Measurements from ENCODE around the gene PRKACB.
"Not testable (repeated sequence)": the region's sequence is repeated elsewhere in the genome, so short reads cannot be mapped to it uniquely, and the experiment has no call there.

The PRKACB gene

GRCh38 chr1:84224905-84225304 is 80.8 kb downstream of the PRKACB start:
- no peak for DNase-seq

DNA sequence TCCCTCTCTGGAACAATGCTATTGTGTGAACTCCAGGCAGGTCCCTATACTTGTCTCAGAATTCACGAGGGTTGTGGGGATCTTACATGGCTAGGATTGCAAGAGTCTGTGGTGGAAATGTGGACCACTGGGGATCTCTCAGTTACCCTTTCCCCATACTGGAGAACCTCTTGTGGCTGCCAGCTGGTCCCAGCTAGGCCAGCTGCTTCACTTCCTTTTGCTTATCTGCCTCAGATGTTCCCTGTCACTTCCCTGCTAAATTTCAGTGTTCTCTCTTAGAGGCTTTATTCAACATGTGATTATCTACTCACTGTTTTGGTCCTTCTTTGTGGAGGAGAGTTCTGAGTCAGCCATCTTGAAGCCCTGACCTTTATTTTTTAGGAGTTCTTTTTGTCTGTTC is 81.6 kb downstream of the PRKACB start:
- DNase-seq, result no peak

GRCh38 chr1:84232676-84233075 is 88.6 kb downstream of the PRKACB start:
- not testable (repeated sequence) for DNase-seq

- no peak for DNase-seq
Observed at GRCh38 chr1:84236256-84236655, 92.2 kb downstream of the PRKACB start.

DNA sequence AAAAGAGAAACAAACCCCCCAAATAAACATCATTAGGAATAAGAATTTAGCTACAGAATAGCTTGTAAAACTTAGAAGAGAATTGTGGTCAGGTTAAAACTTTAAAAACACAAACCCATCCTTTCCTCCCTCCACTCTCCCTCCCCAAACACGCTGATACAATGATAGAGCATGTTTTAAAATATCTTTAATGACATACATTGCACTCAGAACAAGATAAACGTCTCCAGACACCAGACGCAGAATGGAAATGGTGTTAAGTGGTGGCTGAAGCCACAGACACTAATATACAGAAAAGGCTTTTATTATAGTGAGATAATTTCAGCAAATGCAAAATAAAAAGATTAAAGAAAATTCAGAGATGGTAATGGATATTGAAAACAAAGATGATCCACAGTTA is 98.6 kb downstream of the PRKACB start:
- no peak for DNase-seq

- DNase-seq, result no peak
Observed at GRCh38 chr1:84245563-84245962, 101.5 kb downstream of the PRKACB start.

DNA sequence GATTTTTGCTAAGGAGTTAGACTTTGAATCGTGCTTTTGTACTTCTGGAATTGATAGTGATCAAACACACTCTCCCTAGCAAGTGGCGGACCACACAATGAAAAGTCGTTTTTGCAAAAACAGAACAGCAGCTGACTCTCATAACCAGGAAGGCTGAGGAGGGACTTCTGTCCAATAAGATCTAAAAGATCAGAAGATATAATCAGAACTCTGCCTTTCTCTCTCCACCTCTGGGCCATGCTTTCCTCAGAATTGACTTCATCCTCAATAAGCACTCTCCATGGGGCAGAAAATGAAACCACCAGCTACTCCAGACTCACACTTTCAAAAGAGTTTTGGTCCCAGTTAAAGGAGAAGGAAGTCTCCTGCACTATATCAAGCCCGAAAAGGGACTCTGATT is 102.1 kb downstream of the PRKACB start:
- no peak for DNase-seq

GRCh38 chr1:84247425-84248220 is 103.6 kb downstream of the PRKACB start:
- no peak for DNase-seq

DNA sequence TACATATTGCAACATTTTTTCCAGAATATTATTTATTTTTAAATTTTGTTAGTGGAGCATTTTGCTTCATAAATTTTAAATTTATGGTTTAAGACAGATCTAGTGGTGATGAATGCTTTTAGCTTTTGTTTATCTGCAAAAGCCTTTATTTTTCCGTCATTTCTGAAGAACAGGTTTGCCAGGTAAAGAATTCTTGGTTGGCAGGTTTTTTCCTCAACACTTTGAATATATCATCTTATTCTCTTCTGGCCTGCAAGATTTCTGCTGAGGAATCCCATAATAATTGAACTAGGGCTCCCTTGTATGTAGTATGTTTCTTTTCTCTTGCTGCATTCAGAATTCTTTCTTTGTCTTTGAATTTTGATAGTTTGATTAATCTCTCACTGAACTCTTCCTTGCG is 106.6 kb downstream of the PRKACB start:
- DNase-seq, result no peak

- DNase-seq, result no peak
Observed at GRCh38 chr1:84253036-84253435, 109.0 kb downstream of the PRKACB start.

DNA sequence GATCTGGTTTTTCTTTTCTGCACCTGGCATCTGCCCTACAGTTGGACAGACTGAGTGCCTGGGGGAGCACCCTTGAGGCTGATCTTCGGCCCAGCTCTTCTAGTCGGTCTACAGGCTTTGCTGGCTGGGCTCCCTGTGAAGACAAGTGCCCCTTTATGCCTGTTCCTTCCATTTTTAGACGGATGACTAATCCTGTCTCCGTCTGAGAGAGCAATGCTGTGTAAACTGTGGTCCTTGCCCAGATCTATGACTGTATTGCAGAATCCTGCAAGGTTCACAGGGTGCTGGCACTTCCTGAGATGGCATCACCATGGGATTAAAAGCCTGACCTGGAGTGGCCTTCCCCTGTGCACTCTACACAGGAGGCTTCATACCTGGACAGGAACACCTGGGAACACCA is 109.8 kb downstream of the PRKACB start:
- DNase-seq, result no peak

- no peak for DNase-seq
Observed at GRCh38 chr1:84254703-84255238, 110.7 kb downstream of the PRKACB start.

GRCh38 chr1:84255582-84255981 is 111.5 kb downstream of the PRKACB start:
- DNase-seq, result no peak

DNA sequence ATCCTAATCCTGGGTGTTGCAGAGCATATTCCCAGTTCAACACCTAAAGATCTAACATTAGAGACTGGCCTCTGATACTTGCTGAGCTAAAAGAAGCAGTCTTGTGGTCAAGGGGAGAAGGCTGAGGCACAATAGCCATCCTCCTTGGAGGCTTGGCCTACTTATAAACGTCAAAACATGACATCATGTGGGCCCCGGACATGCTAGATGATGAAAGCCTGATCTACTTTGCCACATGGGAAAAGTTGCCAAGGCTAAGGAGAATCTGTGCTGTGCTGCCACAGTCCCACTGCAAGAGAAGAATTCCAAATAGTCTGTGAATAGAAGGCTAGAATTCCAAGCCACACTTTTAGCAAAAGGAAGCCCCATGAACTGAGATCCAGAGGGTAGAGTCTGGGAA is 113.5 kb downstream of the PRKACB start:
- no peak for DNase-seq

DNA sequence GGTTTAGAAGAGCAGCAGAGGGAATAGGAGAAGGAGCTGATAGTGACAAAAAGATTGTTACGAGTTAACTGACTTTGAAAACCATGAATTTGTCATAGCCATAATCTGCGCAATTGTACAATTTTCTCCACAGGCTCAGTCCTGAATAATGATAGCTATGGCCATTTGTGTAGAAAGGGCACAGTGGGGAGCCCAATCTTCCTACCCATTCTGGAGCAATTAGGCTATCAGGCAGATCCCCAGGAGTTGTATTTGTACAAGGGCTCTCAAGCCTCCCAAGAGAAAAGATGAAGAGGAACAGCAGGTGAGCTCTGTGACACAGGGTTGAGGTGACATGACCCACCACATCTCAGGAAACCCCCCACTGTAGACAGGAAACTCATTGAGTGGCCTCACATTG is 115.3 kb downstream of the PRKACB start:
- DNase-seq, result no peak

DNA sequence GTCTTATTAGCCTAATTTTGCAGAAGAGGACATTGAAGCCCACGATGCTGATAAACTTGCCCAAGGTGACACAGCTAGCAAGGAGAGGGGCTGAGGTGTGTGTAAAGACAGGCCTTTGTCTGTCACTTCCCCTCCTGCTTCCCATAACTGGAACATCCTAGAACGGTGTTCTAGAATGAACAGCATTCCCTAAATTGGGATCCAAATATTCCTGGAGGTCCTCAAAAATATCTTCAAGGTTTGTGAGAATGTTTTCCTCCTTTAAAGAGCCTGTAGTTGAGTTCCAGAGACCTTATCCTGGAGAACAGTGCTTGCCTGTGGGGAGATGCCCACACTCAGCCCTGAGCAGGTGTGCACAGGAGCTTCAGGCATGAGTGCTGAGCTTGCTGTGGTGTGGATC is 115.9 kb downstream of the PRKACB start:
- no peak for DNase-seq

- DNase-seq, result no peak
Observed at GRCh38 chr1:84260852-84261518, 116.9 kb downstream of the PRKACB start.

- no peak for DNase-seq
Observed at GRCh38 chr1:84264961-84265360, 120.9 kb downstream of the PRKACB start.

GRCh38 chr1:84265867-84266266 is 121.8 kb downstream of the PRKACB start:
- no peak for DNase-seq

- no peak for DNase-seq
Observed at GRCh38 chr1:84266748-84267147, 122.7 kb downstream of the PRKACB start.

- no peak for DNase-seq
Observed at GRCh38 chr1:84267476-84267875, 123.4 kb downstream of the PRKACB start.

DNA sequence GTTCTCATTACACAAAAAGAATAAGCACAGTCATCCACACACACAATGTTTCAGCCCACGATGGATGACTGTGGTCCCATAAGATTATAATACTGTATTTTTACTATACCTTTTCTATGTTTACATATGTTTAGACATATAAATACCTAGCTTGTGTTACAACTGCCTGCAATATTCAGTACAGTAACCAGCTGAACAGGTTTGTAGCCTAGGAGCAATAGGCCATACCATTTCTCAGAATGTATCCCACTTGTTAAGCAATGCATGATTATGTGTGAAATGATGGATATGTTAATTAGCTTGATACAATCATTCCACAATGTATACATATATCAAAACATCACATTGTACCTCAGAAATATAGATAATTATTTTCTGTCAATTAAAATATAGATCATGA is 124.3 kb downstream of the PRKACB start:
- DNase-seq, result no peak

- DNase-seq, result no peak
Observed at GRCh38 chr1:84269306-84269705, 125.2 kb downstream of the PRKACB start.

- DNase-seq, result no peak
Observed at GRCh38 chr1:84271441-84272151, 127.5 kb downstream of the PRKACB start.
